RWPE2 (cell line): ENCODE measurements around the gene BCAN.
A peak's percentile ranks its signal among the peaks of the same experiment; 100 is the strongest.

Experiments used
- ATAC-seq: fragments of 200-7000 bp; cut with Tn5 transposase; 3 replicates; pipeline ENCODE4 v1.9.1; 2021; ENCODE audit warnings: low read depth
- DNase-seq: peaks from one replicate; pipeline ENCODE4 v3.0.0-alpha.2; 2020; ENCODE audit warnings: low spot score
- H3K27ac ChIP-seq: fragments of 450-650 bp; 2 replicates; pipeline ENCODE4 v1.5.1; 2017; ENCODE audit warnings: mild to moderate bottlenecking; ENCODE audit not compliant: poor library complexity, severe bottlenecking
- H3K27me3 ChIP-seq: fragments of 250-450 bp; sonication (Bioruptor Pico); 2 replicates; pipeline ENCODE4 v1.5.1; 2021; ENCODE audit warnings: mild to moderate bottlenecking, moderate library complexity; ENCODE audit not compliant: insufficient read depth, poor library complexity, severe bottlenecking
- H3K36me3 ChIP-seq: fragments of 250-450 bp; sonication (Bioruptor Pico); 2 replicates; pipeline ENCODE4 v1.5.1; 2020; ENCODE audit warnings: low read depth, mild to moderate bottlenecking, moderate library complexity
- H3K4me1 ChIP-seq: fragments of 250-450 bp; sonication (Bioruptor Pico); 2 replicates; pipeline ENCODE4 v1.5.1; 2021; ENCODE audit warnings: mild to moderate bottlenecking, moderate library complexity; ENCODE audit not compliant: insufficient read depth, poor library complexity, severe bottlenecking
- H3K4me3 ChIP-seq: fragments of 250-450 bp; sonication (Bioruptor Pico); 2 replicates; pipeline ENCODE4 v1.5.1; 2021; ENCODE audit warnings: mild to moderate bottlenecking, moderate library complexity; ENCODE audit not compliant: severe bottlenecking
- H3K9me3 ChIP-seq: fragments of 250-450 bp; sonication (Bioruptor Pico); 2 replicates; pipeline ENCODE4 v1.5.1; 2021; ENCODE audit warnings: mild to moderate bottlenecking, moderate library complexity; ENCODE audit not compliant: severe bottlenecking
- TF ChIP-seq, protein P1 (sequence below): fragments of 450-650 bp; IDR thresholded peaks from one replicate; pipeline ENCODE4 v1.5.1; 2017; ENCODE audit warnings: mild to moderate bottlenecking, moderate library complexity; ENCODE audit not compliant: poor library complexity, severe bottlenecking

Gene BCAN

DNA sequence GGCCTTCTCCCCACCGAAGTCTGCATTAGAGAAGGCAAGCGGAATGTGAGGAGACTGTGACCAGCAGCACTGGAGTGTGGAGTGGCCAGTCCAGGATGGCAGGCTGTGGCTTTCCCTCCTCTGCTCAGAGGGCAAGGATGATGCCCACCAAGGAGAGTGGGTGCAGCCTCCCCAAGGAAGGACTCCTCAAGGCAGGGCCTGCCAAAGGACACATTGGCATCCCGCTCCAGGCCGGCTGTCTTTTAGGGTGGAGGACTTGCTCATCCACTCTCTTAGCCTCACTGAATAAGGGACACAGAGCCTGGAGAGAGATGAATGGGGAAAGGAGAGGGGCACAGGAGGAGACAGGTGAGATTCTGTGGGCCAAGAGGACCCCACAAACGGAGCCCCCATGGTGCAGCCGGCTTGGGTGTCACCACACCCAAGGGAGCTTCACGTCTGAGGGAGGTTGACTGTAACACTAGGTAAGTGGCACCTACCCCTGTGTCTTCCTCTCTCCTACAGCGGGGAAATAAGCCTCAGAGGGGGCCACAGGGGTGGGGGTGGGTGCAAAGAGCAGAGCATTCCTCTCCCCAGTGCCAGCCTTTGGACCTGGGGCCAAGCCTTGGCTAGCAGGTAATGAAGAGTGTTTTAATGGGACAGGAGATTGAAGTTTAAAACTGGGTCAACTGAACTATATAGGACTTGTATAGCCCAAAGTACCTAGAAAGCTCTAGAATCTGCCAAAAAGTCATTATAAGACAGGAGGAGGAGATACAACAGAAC lies 39.5 kb downstream of the BCAN start:
- TF ChIP-seq, protein P1, sequence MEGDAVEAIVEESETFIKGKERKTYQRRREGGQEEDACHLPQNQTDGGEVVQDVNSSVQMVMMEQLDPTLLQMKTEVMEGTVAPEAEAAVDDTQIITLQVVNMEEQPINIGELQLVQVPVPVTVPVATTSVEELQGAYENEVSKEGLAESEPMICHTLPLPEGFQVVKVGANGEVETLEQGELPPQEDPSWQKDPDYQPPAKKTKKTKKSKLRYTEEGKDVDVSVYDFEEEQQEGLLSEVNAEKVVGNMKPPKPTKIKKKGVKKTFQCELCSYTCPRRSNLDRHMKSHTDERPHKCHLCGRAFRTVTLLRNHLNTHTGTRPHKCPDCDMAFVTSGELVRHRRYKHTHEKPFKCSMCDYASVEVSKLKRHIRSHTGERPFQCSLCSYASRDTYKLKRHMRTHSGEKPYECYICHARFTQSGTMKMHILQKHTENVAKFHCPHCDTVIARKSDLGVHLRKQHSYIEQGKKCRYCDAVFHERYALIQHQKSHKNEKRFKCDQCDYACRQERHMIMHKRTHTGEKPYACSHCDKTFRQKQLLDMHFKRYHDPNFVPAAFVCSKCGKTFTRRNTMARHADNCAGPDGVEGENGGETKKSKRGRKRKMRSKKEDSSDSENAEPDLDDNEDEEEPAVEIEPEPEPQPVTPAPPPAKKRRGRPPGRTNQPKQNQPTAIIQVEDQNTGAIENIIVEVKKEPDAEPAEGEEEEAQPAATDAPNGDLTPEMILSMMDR, result no peak
- peaks cover 25% of the 10 kb centered on the region for H3K27me3 ChIP-seq
- H3K36me3 ChIP-seq, result no peaks in the 10 kb centered on the region
- no peaks in the 10 kb centered on the region for H3K9me3 ChIP-seq
- no peak overlapping the region for H3K27ac ChIP-seq
- ATAC-seq, result no peak
- H3K4me3 ChIP-seq, result no peak overlapping the region
- H3K4me1 ChIP-seq, result peaks cover 21% of the 10 kb centered on the region
- no peak for DNase-seq

DNA sequence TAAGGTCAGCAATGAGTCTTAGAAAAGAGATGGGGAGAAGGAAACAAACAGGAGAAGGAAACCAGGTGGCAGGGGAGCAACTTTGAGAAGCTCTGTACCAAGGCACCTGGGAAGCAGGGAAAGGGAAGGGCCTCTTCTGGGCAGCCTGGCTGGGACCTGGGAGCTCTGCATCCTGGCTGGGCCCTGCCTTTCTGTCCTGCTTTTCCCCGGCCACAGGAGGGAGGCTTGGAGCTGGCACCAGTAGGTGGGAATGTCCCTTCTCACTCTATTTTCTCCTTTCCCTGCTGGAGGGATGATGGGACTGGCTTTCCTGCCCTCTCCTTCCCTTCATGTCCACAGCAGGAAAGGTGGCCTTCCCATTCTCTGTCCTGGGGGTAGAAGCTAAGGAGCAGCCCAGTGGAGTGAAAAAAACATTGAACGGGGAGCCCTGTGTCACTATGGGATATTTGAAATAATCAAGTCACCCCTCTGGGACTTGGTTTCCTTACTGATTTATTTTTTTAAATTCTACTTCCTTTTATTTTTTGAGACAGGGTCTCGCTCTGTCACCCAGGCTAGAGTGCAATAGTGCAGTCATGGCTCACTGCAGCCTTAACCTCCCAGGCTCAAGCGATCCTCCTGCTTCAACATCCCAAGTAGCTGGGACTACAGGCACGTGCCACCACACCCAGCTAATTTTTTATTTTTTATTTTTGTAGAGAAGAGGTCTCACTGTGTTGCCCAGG lies 40.4 kb downstream of the BCAN start:
- peaks cover 17% of the 10 kb centered on the region for H3K27me3 ChIP-seq
- no peak overlapping the region for H3K4me3 ChIP-seq
- no peak overlapping the region for H3K27ac ChIP-seq
- H3K4me1 ChIP-seq, result peaks cover 26% of the 10 kb centered on the region
- TF ChIP-seq, protein P1, result no peak
- no peaks in the 10 kb centered on the region for H3K36me3 ChIP-seq
- ATAC-seq (no peak), DNase-seq (no peak)
- H3K9me3 ChIP-seq, result no peaks in the 10 kb centered on the region

DNA sequence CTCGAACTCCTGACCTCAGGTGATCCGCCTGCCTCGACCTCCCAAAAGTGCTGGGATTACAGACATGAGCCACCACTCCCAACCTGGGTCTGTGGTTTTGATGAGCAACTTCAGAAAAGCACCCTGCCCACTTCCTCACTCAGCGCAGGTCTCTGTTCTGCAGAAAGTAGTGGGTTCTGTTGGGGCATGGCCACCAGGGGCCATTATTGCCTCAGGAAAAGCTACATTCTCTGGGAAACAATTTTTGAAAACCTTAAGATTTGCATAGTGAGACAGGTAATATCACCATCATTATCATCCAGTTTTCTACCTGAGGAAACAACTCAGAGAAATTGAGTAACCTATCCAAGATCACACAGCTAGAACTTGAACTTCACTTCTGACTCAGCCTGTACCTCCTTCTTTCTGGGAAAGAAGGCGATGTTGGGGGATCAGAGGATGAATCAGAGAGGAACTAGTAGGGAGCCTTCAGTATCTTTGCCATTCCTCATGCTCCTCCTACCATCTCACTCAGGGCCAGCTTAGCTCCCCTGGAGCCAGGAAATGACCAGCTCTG lies 42.4 kb downstream of the BCAN start:
- H3K36me3 ChIP-seq, result no peaks in the 10 kb centered on the region
- H3K4me1 ChIP-seq, result peaks cover 25% of the 10 kb centered on the region
- H3K9me3 ChIP-seq, result no peaks in the 10 kb centered on the region
- H3K27ac ChIP-seq, result peak overlapping the region; percentile 68
- H3K27me3 ChIP-seq, result peaks cover 3% of the 10 kb centered on the region
- ATAC-seq (peak; percentile 78), DNase-seq (no peak)
- TF ChIP-seq, protein P1, result peak; percentile 34
- no peak overlapping the region for H3K4me3 ChIP-seq

DNA sequence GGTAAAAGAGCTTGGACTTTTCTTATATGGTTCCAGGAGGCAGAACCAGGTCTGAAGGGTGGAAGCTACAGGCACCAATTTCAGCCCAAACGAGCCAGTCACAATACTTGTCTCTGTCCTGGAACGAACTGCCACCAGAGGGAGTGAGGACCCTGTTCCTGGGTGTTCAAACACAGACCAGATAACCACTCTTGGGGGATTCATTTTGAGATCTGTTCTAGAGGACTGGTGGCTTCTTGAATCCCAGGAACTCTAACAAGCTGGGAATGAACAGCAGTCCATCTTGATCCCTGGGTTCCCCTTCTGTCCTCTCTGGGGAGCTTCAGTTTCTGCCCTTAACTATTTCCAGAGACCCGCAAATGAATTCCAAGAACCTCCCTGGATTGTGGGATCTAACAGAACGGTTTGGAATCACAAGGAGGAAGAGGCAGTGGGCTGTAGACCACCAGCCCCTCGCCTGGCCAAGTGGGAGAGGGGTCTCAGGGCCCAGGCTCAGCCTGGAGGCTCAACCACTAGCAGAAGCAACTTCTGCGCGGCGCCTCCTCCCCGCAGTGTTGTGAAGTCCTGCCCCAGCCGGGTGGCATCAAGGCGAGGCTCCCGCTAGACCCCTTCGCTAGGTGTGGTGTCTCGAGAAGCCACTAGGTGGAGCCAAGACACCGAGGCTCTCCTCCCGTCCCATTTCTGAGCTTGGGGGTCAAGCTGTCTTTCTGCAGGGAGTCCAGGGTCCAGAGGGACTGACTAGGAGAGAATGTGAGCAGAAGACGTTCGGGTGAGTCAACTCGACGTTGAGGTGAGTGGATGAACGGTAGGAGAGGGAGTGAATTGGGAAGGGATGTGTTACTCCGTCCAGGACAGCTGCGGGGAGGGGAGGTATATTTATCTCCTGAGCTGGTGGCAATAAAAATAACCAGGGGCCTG lies 47.4 kb downstream of the BCAN start:
- H3K27ac ChIP-seq, result no peak overlapping the region
- H3K27me3 ChIP-seq, result no peaks in the 10 kb centered on the region
- peaks cover 59% of the 10 kb centered on the region for H3K4me1 ChIP-seq
- no peaks in the 10 kb centered on the region for H3K36me3 ChIP-seq
- H3K9me3 ChIP-seq, result no peaks in the 10 kb centered on the region
- DNase-seq, result no peak
- H3K4me3 ChIP-seq, result no peak overlapping the region
- TF ChIP-seq, protein P1, result peak; percentile 95
- peak; percentile 70 for ATAC-seq
